ENCODE results near the gene POU6F2.

POU6F2 gene

DNA sequence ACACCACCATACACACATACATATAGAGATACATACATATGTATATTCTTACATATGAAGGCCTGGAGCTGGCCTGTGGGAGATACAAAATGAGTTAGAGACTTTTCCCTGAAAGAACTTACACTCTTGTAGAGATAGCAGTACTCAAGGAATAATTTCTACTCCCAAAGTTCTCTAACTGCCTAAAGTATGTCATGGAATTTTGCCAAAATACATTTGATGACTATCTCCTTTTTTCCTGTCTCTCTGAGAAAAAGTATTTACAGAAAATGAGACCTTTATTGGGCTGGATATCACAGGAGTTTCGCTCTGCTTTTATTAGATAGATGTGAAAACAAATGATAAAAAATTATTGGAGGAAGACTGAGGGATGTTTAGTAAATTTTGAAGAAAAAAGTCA is 220.1 kb downstream of the POU6F2 start (continued):
- TF ChIP-seq ZNF654 (tag by site-specific recombination; IDR thresholded peaks at IDR 0.05; ENCODE audit: low read depth), result no peak
- no peak for TF ChIP-seq ZNF223 (tag by site-specific recombination; IDR thresholded peaks at IDR 0.05)
- TF ChIP-seq, protein P1, sequence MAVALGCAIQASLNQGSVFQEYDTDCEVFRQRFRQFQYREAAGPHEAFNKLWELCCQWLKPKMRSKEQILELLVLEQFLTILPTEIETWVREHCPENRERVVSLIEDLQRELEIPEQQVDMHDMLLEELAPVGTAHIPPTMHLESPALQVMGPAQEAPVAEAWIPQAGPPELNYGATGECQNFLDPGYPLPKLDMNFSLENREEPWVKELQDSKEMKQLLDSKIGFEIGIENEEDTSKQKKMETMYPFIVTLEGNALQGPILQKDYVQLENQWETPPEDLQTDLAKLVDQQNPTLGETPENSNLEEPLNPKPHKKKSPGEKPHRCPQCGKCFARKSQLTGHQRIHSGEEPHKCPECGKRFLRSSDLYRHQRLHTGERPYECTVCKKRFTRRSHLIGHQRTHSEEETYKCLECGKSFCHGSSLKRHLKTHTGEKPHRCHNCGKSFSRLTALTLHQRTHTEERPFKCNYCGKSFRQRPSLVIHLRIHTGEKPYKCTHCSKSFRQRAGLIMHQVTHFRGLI (tag by site-specific recombination; IDR thresholded peaks at IDR 0.05), result no peak
- no peak for TF ChIP-seq ZNF660 (tag by site-specific recombination; IDR thresholded peaks at IDR 0.05)
- TF ChIP-seq ZNF341 (tag by site-specific recombination; IDR thresholded peaks at IDR 0.05; ENCODE audit: low read depth), result no peak
- TF ChIP-seq ZBTB1 (tag by site-specific recombination; IDR thresholded peaks at IDR 0.05), result no peak
- TF ChIP-seq ZSCAN16 (tag by site-specific recombination; IDR thresholded peaks at IDR 0.05), result no peak
- TF ChIP-seq ZNF707 (tag by site-specific recombination; IDR thresholded peaks at IDR 0.05), result no peak
- TF ChIP-seq, protein P2, sequence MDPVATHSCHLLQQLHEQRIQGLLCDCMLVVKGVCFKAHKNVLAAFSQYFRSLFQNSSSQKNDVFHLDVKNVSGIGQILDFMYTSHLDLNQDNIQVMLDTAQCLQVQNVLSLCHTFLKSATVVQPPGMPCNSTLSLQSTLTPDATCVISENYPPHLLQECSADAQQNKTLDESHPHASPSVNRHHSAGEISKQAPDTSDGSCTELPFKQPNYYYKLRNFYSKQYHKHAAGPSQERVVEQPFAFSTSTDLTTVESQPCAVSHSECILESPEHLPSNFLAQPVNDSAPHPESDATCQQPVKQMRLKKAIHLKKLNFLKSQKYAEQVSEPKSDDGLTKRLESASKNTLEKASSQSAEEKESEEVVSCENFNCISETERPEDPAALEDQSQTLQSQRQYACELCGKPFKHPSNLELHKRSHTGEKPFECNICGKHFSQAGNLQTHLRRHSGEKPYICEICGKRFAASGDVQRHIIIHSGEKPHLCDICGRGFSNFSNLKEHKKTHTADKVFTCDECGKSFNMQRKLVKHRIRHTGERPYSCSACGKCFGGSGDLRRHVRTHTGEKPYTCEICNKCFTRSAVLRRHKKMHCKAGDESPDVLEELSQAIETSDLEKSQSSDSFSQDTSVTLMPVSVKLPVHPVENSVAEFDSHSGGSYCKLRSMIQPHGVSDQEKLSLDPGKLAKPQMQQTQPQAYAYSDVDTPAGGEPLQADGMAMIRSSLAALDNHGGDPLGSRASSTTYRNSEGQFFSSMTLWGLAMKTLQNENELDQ (tag by site-specific recombination; IDR thresholded peaks at IDR 0.05; ENCODE audit: low read depth), result no peak
- TF ChIP-seq ZNF530 (tag by site-specific recombination; IDR thresholded peaks at IDR 0.05; ENCODE audit: low read depth), result no peak
- no peak for TF ChIP-seq ZNF677 (tag by site-specific recombination; IDR thresholded peaks at IDR 0.05)

DNA sequence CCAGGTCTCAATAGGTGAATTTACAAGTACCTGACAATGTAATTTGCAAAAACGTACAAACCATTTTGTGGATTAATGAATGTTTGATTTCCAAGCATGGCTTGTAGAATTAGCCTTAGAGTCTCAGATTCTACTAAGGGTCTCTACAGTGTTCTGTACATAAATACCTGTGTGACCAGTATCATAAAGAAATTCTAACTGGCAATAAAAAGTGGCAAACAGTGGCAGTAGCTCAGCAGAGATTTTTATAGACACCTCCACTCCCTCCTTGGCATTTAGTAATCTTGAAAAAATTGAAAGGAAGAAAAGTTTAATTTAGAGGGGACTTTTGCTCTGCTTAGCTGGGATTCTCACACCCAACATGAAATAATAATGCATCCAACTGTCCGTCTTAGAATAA is 220.8 kb downstream of the POU6F2 start:
- POLR2A ChIA-PET, result no interaction called here
- Histone ChIP-seq H3K36me3 (ENCODE audit: control insufficient read depth in 2 of 2, insufficient read depth in 1 of 2, low read length in 2 of 2) (no peaks in the 10 kb centered on the region), H3K4me3 (ENCODE audit: low read depth, low read length) (no peak overlapping the region), H3K9me3 (ENCODE audit: control insufficient read depth, insufficient read depth, low read depth, low read length) (no peaks in the 10 kb centered on the region), H3K4me1 (ENCODE audit: control insufficient read depth, insufficient read depth, low read length) (no peaks in the 10 kb centered on the region; the same call in 1 of the 2 replicates), H3K27ac (ENCODE audit: extremely low read depth, low read depth, low read length) (no peak overlapping the region)
- CTCF ChIA-PET, result no interaction called here
- no peak for TF ChIP-seq ZNF324 (tag by site-specific recombination; IDR thresholded peaks at IDR 0.05)

DNA sequence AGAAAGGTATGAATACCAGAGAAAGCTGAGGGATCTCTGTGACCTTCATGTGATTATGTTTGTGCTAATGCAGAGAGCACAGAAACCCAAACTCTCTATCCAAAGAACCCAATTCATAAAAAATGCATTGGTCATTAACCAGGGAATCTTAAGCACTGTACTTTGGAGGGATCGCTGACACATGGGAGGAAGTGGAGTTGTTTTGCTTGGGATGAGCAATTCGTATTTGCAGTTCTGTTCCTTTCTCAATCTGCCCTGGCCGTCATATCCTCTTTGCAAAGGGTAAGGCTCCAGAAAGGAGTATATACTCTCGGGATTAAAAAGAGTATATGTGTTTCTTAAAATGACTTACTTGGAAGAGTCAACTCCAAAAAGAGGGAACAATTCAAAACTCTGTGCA is 221.3 kb downstream of the POU6F2 start:
- no peak for TF ChIP-seq ZNF658 (tag by site-specific recombination; IDR thresholded peaks at IDR 0.05)
- TF ChIP-seq SALL2 (tag by site-specific recombination; IDR thresholded peaks at IDR 0.05; ENCODE audit: borderline replicate concordance), result no peak
- TF ChIP-seq ZNF2 (tag by site-specific recombination; IDR thresholded peaks at IDR 0.05), result no peak
- TF ChIP-seq ZFHX2 (tag by site-specific recombination; conservative IDR thresholded peaks at IDR 0.05), result no peak
- TF ChIP-seq ZFP69B (tag by site-specific recombination; IDR thresholded peaks at IDR 0.05), result no peak
- no peak for TF ChIP-seq HOXC10 (CRISPR knock-in tag; IDR thresholded peaks at IDR 0.05)
- TF ChIP-seq KLF10 (tag by site-specific recombination; IDR thresholded peaks at IDR 0.05), result no peak
- TF ChIP-seq ZBTB17 (tag by site-specific recombination; IDR thresholded peaks at IDR 0.05), result no peak
- TF ChIP-seq ZNF776 (tag by site-specific recombination; IDR thresholded peaks at IDR 0.05; ENCODE audit: borderline replicate concordance), result no peak
- TF ChIP-seq ZNF404 (tag by site-specific recombination; IDR thresholded peaks at IDR 0.05), result no peak
- TF ChIP-seq, protein P3, sequence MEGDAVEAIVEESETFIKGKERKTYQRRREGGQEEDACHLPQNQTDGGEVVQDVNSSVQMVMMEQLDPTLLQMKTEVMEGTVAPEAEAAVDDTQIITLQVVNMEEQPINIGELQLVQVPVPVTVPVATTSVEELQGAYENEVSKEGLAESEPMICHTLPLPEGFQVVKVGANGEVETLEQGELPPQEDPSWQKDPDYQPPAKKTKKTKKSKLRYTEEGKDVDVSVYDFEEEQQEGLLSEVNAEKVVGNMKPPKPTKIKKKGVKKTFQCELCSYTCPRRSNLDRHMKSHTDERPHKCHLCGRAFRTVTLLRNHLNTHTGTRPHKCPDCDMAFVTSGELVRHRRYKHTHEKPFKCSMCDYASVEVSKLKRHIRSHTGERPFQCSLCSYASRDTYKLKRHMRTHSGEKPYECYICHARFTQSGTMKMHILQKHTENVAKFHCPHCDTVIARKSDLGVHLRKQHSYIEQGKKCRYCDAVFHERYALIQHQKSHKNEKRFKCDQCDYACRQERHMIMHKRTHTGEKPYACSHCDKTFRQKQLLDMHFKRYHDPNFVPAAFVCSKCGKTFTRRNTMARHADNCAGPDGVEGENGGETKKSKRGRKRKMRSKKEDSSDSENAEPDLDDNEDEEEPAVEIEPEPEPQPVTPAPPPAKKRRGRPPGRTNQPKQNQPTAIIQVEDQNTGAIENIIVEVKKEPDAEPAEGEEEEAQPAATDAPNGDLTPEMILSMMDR (tag by site-specific recombination; IDR thresholded peaks at IDR 0.05), result no peak
- no peaks in the 10 kb centered on the region for H3K36me3 ChIP-seq (ENCODE audit: control insufficient read depth in 2 of 2, insufficient read depth in 1 of 2, low read length in 2 of 2)
- H3K9me3 ChIP-seq (ENCODE audit: control insufficient read depth, insufficient read depth, low read depth, low read length), result no peaks in the 10 kb centered on the region
- no peaks in the 10 kb centered on the region; the same call in 1 of the 2 replicates for H3K4me1 ChIP-seq (ENCODE audit: control insufficient read depth, insufficient read depth, low read length)
- H3K4me3 ChIP-seq (ENCODE audit: low read depth, low read length), result no peak overlapping the region
- H3K27ac ChIP-seq (ENCODE audit: extremely low read depth, low read depth, low read length), result no peak overlapping the region
- ChIA-PET POLR2A (no interaction called here), CTCF (interaction anchor here (0.7 kb wide), 1 partner anchor 391 kb away, joined by 3 read pairs; no protein-coding TSS in a partner anchor)

Data from HEK293 (cell line).